OCI-LY3 (cell line): ENCODE data around the gene TRMT112.
"Not testable (repeated sequence)": the region's sequence is repeated elsewhere in the genome, so short reads cannot be mapped to it uniquely, and the experiment has no call there.

Experiments
- H2AFZ ChIP-seq: fragments of 200-600, 300-600 bp; shearing (Covaris generic); 2 replicates; pipeline ENCODE4 v1.6.0; 2014; ENCODE audit warnings: antibody characterized with exemption, low read depth, low read length
- H3K27ac ChIP-seq: fragments of 200-600, 300-600 bp; sonication (generic); 2 replicates; pipeline ENCODE4 v1.5.1; 2014; ENCODE audit warnings: mild to moderate bottlenecking, low read length, moderate library complexity, mixed read lengths
- H3K27me3 ChIP-seq: fragments of 200-600, 300-600 bp; sonication (generic); 2 replicates; pipeline ENCODE4 v1.6.1; 2014; ENCODE audit warnings: low read depth, low read length, mixed read lengths
- H3K36me3 ChIP-seq: fragments of 200-600, 300-600 bp; sonication (generic); replicated peaks from 2 replicates; pipeline ENCODE3; 2014; ENCODE audit warnings: low read depth, low read length, mixed read lengths
- H3K4me1 ChIP-seq: fragments of 300-600, 200-600 bp; sonication (generic); 2 replicates; pipeline ENCODE4 v1.6.1; 2014; ENCODE audit warnings: low read length, mixed read lengths
- H3K4me2 ChIP-seq: fragments of 200-600, 300-600 bp; sonication (generic); 2 replicates; pipeline ENCODE4 v1.6.1; 2014; ENCODE audit warnings: low read length, mixed read lengths
- H3K4me3 ChIP-seq: fragments of 300-600, 200-600 bp; sonication (generic); 2 replicates; pipeline ENCODE4 v1.5.1; 2014; ENCODE audit warnings: antibody characterized with exemption, mild to moderate bottlenecking, low read length, moderate library complexity
- H3K79me2 ChIP-seq: fragments of 300-600, 200-600 bp; shearing (Covaris generic); 2 replicates; pipeline ENCODE4 v1.6.1; 2014; ENCODE audit warnings: mild to moderate bottlenecking, low read length, mixed read lengths
- H3K9ac ChIP-seq: fragments of 300-600, 200-600 bp; shearing (Covaris generic); 2 replicates; pipeline ENCODE4 v1.6.0; 2014; ENCODE audit warnings: mild to moderate bottlenecking, low read length, moderate library complexity
- H3K9me3 ChIP-seq: fragments of 200-600, 300-600 bp; shearing (Covaris generic); 2 replicates; pipeline ENCODE4 v1.6.1; 2014; ENCODE audit warnings: low read length, mixed read lengths; ENCODE audit not compliant: insufficient read depth
- H4K20me1 ChIP-seq: fragments of 200-600, 300-600 bp; sonication (generic); 2 replicates; pipeline ENCODE4 v1.6.1; 2016; ENCODE audit warnings: low read length, mixed read lengths; ENCODE audit not compliant: insufficient read depth
- CTCF ChIP-seq: fragments of 200-600, 300-600 bp; sonication (generic); IDR thresholded peaks from 2 replicates; pipeline ENCODE4 v1.5.1; 2014; ENCODE audit warnings: antibody characterized with exemption, low read length, low read depth
- EZH2phosphoT487 ChIP-seq: fragments of 200-600 bp; shearing (Covaris generic); IDR thresholded peaks from 2 replicates; pipeline ENCODE4 v1.6.1; 2018; ENCODE audit warnings: antibody characterized with exemption, mixed run types, low read depth

TRMT112 gene

GRCh38 chr11:64327993-64328392 lies 10.6 kb upstream of the TRMT112 start:
- no peaks in the 10 kb centered on the region for H3K79me2 ChIP-seq
- no peaks in the 10 kb centered on the region for H3K27me3 ChIP-seq
- H3K9me3 ChIP-seq = no peaks in the 10 kb centered on the region
- no peak overlapping the region for H3K4me3 ChIP-seq
- H3K27ac ChIP-seq = no peak overlapping the region
- H3K4me2 ChIP-seq = no peak overlapping the region
- no peak overlapping the region for H2AFZ ChIP-seq
- H3K4me1 ChIP-seq = peaks cover 14% of the 10 kb centered on the region
- peaks cover 2% of the 10 kb centered on the region for H3K36me3 ChIP-seq
- H3K9ac ChIP-seq = no peak overlapping the region
- TF ChIP-seq CTCF (no peak), EZH2phosphoT487 (no peak)
- no peaks in the 10 kb centered on the region for H4K20me1 ChIP-seq

GRCh38 chr11:64327375-64327774 lies 10.0 kb upstream of the TRMT112 start:
- no peak overlapping the region for H3K27ac ChIP-seq
- TF ChIP-seq EZH2phosphoT487 = no peak
- no peak for TF ChIP-seq CTCF
- peaks cover 12% of the 10 kb centered on the region for H3K4me1 ChIP-seq

GRCh38 chr11:64324692-64325469 lies 7.5 kb upstream of the TRMT112 start:
- H2AFZ ChIP-seq = no peak overlapping the region
- peaks cover 13% of the 10 kb centered on the region for H3K36me3 ChIP-seq
- H3K27ac ChIP-seq = no peak overlapping the region
- no peak overlapping the region for H3K4me2 ChIP-seq
- no peak for TF ChIP-seq CTCF
- TF ChIP-seq EZH2phosphoT487 = no peak
- no peaks in the 10 kb centered on the region for H3K27me3 ChIP-seq
- H3K4me3 ChIP-seq = no peak overlapping the region
- no peak overlapping the region for H3K9ac ChIP-seq
- H3K79me2 ChIP-seq = no peaks in the 10 kb centered on the region
- H3K9me3 ChIP-seq = no peaks in the 10 kb centered on the region
- no peaks in the 10 kb centered on the region for H4K20me1 ChIP-seq
- no peaks in the 10 kb centered on the region for H3K4me1 ChIP-seq

More at GRCh38 chr11:64327375-64327774, 10.0 kb upstream of the TRMT112 start:
- no peaks in the 10 kb centered on the region for H3K27me3 ChIP-seq
- peaks cover 6% of the 10 kb centered on the region for H3K36me3 ChIP-seq
- no peak overlapping the region for H2AFZ ChIP-seq
- no peaks in the 10 kb centered on the region for H4K20me1 ChIP-seq
- no peak overlapping the region for H3K4me2 ChIP-seq
- H3K4me3 ChIP-seq = no peak overlapping the region
- no peaks in the 10 kb centered on the region for H3K9me3 ChIP-seq
- H3K9ac ChIP-seq = no peak overlapping the region
- no peaks in the 10 kb centered on the region for H3K79me2 ChIP-seq

GRCh38 chr11:64323984-64324383 lies 6.6 kb upstream of the TRMT112 start:
- not testable (repeated sequence) for H4K20me1 ChIP-seq, H3K27ac ChIP-seq, H3K4me2 ChIP-seq, H3K79me2 ChIP-seq, H3K4me1 ChIP-seq, H3K4me3 ChIP-seq, H3K9me3 ChIP-seq, H2AFZ ChIP-seq, H3K9ac ChIP-seq, H3K27me3 ChIP-seq
- H3K36me3 ChIP-seq = peaks cover 13% of the 10 kb centered on the region
